ENCODE measurements around the gene RARRES1. TPM values are rescaled to one million over a fixed set of nuclear protein-coding genes. Genes with fewer than 3 reads are reported as not detected.

The RARRES1 gene
- total and polyA plus RNA-seq, 2 experiments from 2014 or later: 0.10 to 0.82 TPM

GRCh38 chr3:158751316-158751715, 19.1 kb upstream of the RARRES1 start:
- Histone ChIP-seq H3K27ac (ENCODE audit: low read depth) (no peak overlapping the region), H4K20me1 (replicated peaks; ENCODE audit: insufficient read depth) (no peaks in the 10 kb centered on the region), H2AFZ (no peak overlapping the region), H3F3A (replicated peaks; ENCODE audit: low read depth) (no peaks in the 10 kb centered on the region), H3K79me2 (replicated peaks; ENCODE audit: insufficient read depth) (no peaks in the 10 kb centered on the region), H3K36me3 (ENCODE audit: insufficient read depth) (no peaks in the 10 kb centered on the region), H3K9me2 (ENCODE audit: insufficient read depth) (no peaks in the 10 kb centered on the region), H3K4me2 (no peak overlapping the region), H3K27me3 (ENCODE audit: insufficient read depth) (no peaks in the 10 kb centered on the region), H3K4me1 (ENCODE audit: insufficient read depth) (no peaks in the 10 kb centered on the region), H3K4me3 (no peak overlapping the region)
- no peak overlapping the region for H3K4me3 Mint-ChIP-seq
- TF ChIP-seq, protein P1, sequence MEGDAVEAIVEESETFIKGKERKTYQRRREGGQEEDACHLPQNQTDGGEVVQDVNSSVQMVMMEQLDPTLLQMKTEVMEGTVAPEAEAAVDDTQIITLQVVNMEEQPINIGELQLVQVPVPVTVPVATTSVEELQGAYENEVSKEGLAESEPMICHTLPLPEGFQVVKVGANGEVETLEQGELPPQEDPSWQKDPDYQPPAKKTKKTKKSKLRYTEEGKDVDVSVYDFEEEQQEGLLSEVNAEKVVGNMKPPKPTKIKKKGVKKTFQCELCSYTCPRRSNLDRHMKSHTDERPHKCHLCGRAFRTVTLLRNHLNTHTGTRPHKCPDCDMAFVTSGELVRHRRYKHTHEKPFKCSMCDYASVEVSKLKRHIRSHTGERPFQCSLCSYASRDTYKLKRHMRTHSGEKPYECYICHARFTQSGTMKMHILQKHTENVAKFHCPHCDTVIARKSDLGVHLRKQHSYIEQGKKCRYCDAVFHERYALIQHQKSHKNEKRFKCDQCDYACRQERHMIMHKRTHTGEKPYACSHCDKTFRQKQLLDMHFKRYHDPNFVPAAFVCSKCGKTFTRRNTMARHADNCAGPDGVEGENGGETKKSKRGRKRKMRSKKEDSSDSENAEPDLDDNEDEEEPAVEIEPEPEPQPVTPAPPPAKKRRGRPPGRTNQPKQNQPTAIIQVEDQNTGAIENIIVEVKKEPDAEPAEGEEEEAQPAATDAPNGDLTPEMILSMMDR (conservative IDR thresholded peaks at IDR 0.05; ENCODE audit: low read depth in 2 of 2): no peak
- TF ChIP-seq EZH2phosphoT487 (IDR thresholded peaks at IDR 0.05; ENCODE audit: unreplicated experiment): no peak
- H3K36me3 Mint-ChIP-seq (ENCODE audit: low read depth): no peaks in the 10 kb centered on the region
- no peaks in the 10 kb centered on the region for H3K27me3 Mint-ChIP-seq (ENCODE audit: insufficient read depth, low read depth, poor library complexity)
- no peaks in the 10 kb centered on the region; the same call in 2 of the 3 replicates for H3K4me1 Mint-ChIP-seq
- ATAC-seq (no peak), DNase-seq (ENCODE audit: low spot score) (no peak)
- H3K9me3 Mint-ChIP-seq: no peaks in the 10 kb centered on the region
- H3K27ac Mint-ChIP-seq: no peak overlapping the region

- Mint-ChIP-seq H3K27me3 (ENCODE audit: insufficient read depth, low read depth, poor library complexity) (no peaks in the 10 kb centered on the region), H3K4me1 (no peaks in the 10 kb centered on the region; the same call in 2 of the 3 replicates), H3K9me3 (no peaks in the 10 kb centered on the region), H3K27ac (no peak overlapping the region), H3K4me3 (no peak overlapping the region), H3K36me3 (ENCODE audit: low read depth) (no peaks in the 10 kb centered on the region)
- H3K27me3 ChIP-seq (ENCODE audit: insufficient read depth): no peaks in the 10 kb centered on the region
- no peaks in the 10 kb centered on the region for H4K20me1 ChIP-seq (replicated peaks; ENCODE audit: insufficient read depth)
- H3K4me3 ChIP-seq: no peak overlapping the region
- H3K27ac ChIP-seq (ENCODE audit: low read depth): no peak overlapping the region
- no peak for DNase-seq (ENCODE audit: low spot score)
- no peaks in the 10 kb centered on the region for H3K79me2 ChIP-seq (replicated peaks; ENCODE audit: insufficient read depth)
- H3K36me3 ChIP-seq (ENCODE audit: insufficient read depth): no peaks in the 10 kb centered on the region
- no peak overlapping the region for H3K4me2 ChIP-seq
- no peaks in the 10 kb centered on the region for H3K4me1 ChIP-seq (ENCODE audit: insufficient read depth)
- H3K9me2 ChIP-seq (ENCODE audit: insufficient read depth): no peaks in the 10 kb centered on the region
- TF ChIP-seq JUNB (IDR thresholded peaks at IDR 0.05; ENCODE audit: unreplicated experiment) (no peak), ZNF114 (CRISPR knock-in tag; IDR thresholded peaks at IDR 0.05) (no peak), POLR2AphosphoS5 (IDR thresholded peaks at IDR 0.05; ENCODE audit: low read depth) (no peak)
- ATAC-seq: no peak
- H3F3A ChIP-seq (replicated peaks; ENCODE audit: low read depth): no peaks in the 10 kb centered on the region
- H2AFZ ChIP-seq: no peak overlapping the region
These were observed 17.8 kb upstream of the RARRES1 start for GRCh38 chr3:158750016-158750415.

DNA sequence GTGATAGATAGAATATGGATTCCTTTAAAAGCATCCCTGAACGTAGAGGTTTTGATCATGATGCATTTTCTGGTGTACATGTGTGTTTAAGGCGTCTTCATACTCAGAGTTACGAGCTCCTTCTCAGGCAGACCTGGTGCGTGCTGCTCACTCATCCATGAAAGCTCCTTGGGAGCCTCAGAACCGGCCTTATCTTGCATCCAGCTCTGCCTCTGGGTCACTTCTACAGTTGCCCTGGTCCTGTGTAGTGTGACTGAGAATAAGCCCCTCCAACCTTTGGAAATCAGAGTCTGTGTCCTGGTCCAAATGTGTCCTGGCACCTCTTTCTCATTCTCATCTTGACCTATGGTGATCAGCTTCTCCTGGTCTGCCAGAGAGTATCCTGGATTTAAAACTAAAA, 17.3 kb upstream of the RARRES1 start:
- Mint-ChIP-seq H3K4me3 (no peak overlapping the region), H3K27ac (no peak overlapping the region), H3K9me3 (no peaks in the 10 kb centered on the region), H3K4me1 (no peaks in the 10 kb centered on the region; the same call in 2 of the 3 replicates), H3K36me3 (ENCODE audit: low read depth) (no peaks in the 10 kb centered on the region), H3K27me3 (ENCODE audit: insufficient read depth, low read depth, poor library complexity) (no peaks in the 10 kb centered on the region)
- no peak overlapping the region for H3K27ac ChIP-seq (ENCODE audit: low read depth)
- H3K36me3 ChIP-seq (ENCODE audit: insufficient read depth): no peaks in the 10 kb centered on the region
- ATAC-seq (no peak), DNase-seq (ENCODE audit: low spot score) (no peak)
- H4K20me1 ChIP-seq (replicated peaks; ENCODE audit: insufficient read depth): no peaks in the 10 kb centered on the region
- no peak overlapping the region for H3K4me3 ChIP-seq
- H2AFZ ChIP-seq: no peak overlapping the region
- H3K4me1 ChIP-seq (ENCODE audit: insufficient read depth): no peaks in the 10 kb centered on the region
- H3K79me2 ChIP-seq (replicated peaks; ENCODE audit: insufficient read depth): no peaks in the 10 kb centered on the region
- no peaks in the 10 kb centered on the region for H3K27me3 ChIP-seq (ENCODE audit: insufficient read depth)
- no peaks in the 10 kb centered on the region for H3K9me2 ChIP-seq (ENCODE audit: insufficient read depth)
- H3F3A ChIP-seq (replicated peaks; ENCODE audit: low read depth): no peaks in the 10 kb centered on the region
- H3K4me2 ChIP-seq: no peak overlapping the region
- TF ChIP-seq ZNF462 (CRISPR knock-in tag; IDR thresholded peaks at IDR 0.05) (no peak), POLR2AphosphoS5 (IDR thresholded peaks at IDR 0.05; ENCODE audit: low read depth) (no peak), EZH2phosphoT487 (IDR thresholded peaks at IDR 0.05; ENCODE audit: unreplicated experiment) (no peak), ZNF114 (CRISPR knock-in tag; IDR thresholded peaks at IDR 0.05) (no peak), ZNF331 (CRISPR knock-in tag; IDR thresholded peaks at IDR 0.05; ENCODE audit: low read depth) (no peak)

Measured in GM23338 (cell line).